Measurements from ENCODE around the gene WIPF2.
"Not testable (repeated sequence)": the region's sequence is repeated elsewhere in the genome, so short reads cannot be mapped to it uniquely, and the experiment has no call there.

Gene WIPF2

DNA sequence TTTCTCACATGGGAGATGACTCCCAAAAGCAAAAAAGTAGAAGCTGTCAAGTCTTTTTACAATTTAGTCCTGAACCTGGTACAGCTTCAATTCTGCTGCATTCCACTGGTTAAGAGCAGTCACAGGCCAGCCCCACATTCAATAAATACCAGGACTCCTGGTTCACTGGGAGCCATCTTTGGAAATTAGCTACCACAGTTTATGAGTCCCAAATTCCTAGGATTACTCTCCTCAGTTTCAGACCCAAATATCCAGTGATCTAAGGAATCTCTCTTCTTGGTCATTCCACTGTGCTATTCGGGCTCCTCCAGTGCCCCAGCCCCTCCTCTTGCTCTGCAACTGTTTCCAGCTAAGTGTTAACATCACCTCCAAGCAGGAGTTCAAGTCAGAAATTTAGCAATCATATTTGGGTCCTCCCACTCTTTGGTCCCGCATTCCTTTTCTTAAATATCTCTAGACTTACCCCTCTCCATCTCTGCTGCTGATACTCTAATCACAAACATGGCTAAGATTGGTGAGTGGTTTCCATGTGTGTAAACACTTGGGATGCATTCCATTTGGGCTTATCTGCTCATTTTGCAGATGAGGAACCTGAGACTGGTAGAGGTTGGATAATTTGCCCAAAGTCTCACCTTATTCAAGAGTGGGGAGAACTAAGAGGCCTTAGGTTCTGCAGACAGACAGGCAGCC is 9.6 kb upstream of the WIPF2 start:
- Histone ChIP-seq H3K9ac (no peak overlapping the region), H4K20me1 (ENCODE audit: insufficient read depth) (no peaks in the 10 kb centered on the region), H3K27me3 (ENCODE audit: insufficient read depth, low read depth) (no peaks in the 10 kb centered on the region), H3K4me2 (no peak overlapping the region), H3K27ac (no peak overlapping the region), H2AFZ (ENCODE audit: low read depth) (no peak overlapping the region), H3K4me1 (ENCODE audit: low read depth, poor library complexity, severe bottlenecking) (no peaks in the 10 kb centered on the region), H3K4me3 (IDR thresholded peaks at IDR 0.05; ENCODE audit: insufficient read depth, low read depth, low read length) (no peak overlapping the region), H3K79me2 (ENCODE audit: insufficient read depth, low read depth) (no peaks in the 10 kb centered on the region), H3K36me3 (ENCODE audit: insufficient read depth) (no peaks in the 10 kb centered on the region)
- TF ChIP-seq, protein P1, sequence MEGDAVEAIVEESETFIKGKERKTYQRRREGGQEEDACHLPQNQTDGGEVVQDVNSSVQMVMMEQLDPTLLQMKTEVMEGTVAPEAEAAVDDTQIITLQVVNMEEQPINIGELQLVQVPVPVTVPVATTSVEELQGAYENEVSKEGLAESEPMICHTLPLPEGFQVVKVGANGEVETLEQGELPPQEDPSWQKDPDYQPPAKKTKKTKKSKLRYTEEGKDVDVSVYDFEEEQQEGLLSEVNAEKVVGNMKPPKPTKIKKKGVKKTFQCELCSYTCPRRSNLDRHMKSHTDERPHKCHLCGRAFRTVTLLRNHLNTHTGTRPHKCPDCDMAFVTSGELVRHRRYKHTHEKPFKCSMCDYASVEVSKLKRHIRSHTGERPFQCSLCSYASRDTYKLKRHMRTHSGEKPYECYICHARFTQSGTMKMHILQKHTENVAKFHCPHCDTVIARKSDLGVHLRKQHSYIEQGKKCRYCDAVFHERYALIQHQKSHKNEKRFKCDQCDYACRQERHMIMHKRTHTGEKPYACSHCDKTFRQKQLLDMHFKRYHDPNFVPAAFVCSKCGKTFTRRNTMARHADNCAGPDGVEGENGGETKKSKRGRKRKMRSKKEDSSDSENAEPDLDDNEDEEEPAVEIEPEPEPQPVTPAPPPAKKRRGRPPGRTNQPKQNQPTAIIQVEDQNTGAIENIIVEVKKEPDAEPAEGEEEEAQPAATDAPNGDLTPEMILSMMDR (conservative IDR thresholded peaks at IDR 0.05; ENCODE audit: low read depth, low read length): no peak

DNA sequence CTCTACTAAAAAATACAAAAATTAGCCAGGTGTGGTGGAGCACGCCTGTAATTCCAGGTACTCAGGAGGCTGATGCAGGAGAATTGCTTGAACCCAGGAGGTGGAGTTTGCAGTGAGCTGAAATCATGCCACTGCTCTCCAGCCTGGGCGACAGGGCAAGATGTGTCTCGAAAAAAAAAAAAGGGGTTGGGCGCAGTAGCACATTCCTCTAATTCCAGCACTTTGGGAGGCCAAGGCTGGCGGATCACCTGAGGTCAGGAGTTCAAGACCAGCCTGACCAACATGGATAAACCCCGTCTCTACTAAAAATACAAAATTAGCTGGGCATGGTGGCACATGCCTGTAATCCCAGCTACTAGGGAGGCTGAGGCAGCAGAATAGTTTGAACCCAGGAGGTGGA is 5.2 kb upstream of the WIPF2 start:
- not testable (repeated sequence) for H3K36me3 ChIP-seq (ENCODE audit: insufficient read depth); H3K4me3 ChIP-seq (IDR thresholded peaks at IDR 0.05; ENCODE audit: insufficient read depth, low read depth, low read length); H3K79me2 ChIP-seq (ENCODE audit: insufficient read depth, low read depth); H3K4me2 ChIP-seq; H3K4me1 ChIP-seq (ENCODE audit: low read depth, poor library complexity, severe bottlenecking); H2AFZ ChIP-seq (ENCODE audit: low read depth); H3K27me3 ChIP-seq (ENCODE audit: insufficient read depth, low read depth); H3K27ac ChIP-seq; H3K9ac ChIP-seq; H4K20me1 ChIP-seq (ENCODE audit: insufficient read depth)

- Histone ChIP-seq H3K36me3 (ENCODE audit: insufficient read depth) (no peaks in the 10 kb centered on the region), H3K4me1 (ENCODE audit: low read depth, poor library complexity, severe bottlenecking) (peaks cover 18% of the 10 kb centered on the region), H2AFZ (ENCODE audit: low read depth) (peak overlapping the region; percentile 98; the same call in 1 of the 2 replicates), H3K79me2 (ENCODE audit: insufficient read depth, low read depth) (peaks cover 22% of the 10 kb centered on the region), H3K4me2 (peak overlapping the region; percentile 49; the same call in 1 of the 2 replicates), H3K9ac (no peak overlapping the region), H3K27ac (peak overlapping the region; percentile 70; the same call in 1 of the 2 replicates), H3K27me3 (ENCODE audit: insufficient read depth, low read depth) (no peaks in the 10 kb centered on the region), H3K4me3 (IDR thresholded peaks at IDR 0.05; ENCODE audit: insufficient read depth, low read depth, low read length) (no peak overlapping the region), H4K20me1 (ENCODE audit: insufficient read depth) (no peaks in the 10 kb centered on the region)
- TF ChIP-seq, protein P1 (conservative IDR thresholded peaks at IDR 0.05; ENCODE audit: low read depth, low read length): no peak
Observed at GRCh38 chr17:40218006-40218739, 931 bp upstream of the WIPF2 start.

- Histone ChIP-seq H3K27ac (peak overlapping the region; percentile 37; the same call in 1 of the 2 replicates), H3K4me3 (IDR thresholded peaks at IDR 0.05; ENCODE audit: insufficient read depth, low read depth, low read length) (no peak overlapping the region), H4K20me1 (ENCODE audit: insufficient read depth) (no peaks in the 10 kb centered on the region), H3K79me2 (ENCODE audit: insufficient read depth, low read depth) (peaks cover 28% of the 10 kb centered on the region), H3K4me2 (peak overlapping the region; percentile 95), H3K36me3 (ENCODE audit: insufficient read depth) (no peaks in the 10 kb centered on the region), H3K4me1 (ENCODE audit: low read depth, poor library complexity, severe bottlenecking) (peaks cover 18% of the 10 kb centered on the region), H2AFZ (ENCODE audit: low read depth) (peak overlapping the region; percentile 41; the same call in 1 of the 2 replicates), H3K9ac (peak overlapping the region; percentile 51; the same call in 1 of the 2 replicates), H3K27me3 (ENCODE audit: insufficient read depth, low read depth) (no peaks in the 10 kb centered on the region)
- TF ChIP-seq, protein P1 (conservative IDR thresholded peaks at IDR 0.05; ENCODE audit: low read depth, low read length): no peak
Observed at GRCh38 chr17:40219594-40220338, 662 bp downstream of the WIPF2 start.
